Transverse colon (tissue), 4 donors: ENCODE data around the gene ATXN7L2. TPM values are rescaled to one million over a fixed set of nuclear protein-coding genes. Genes with fewer than 3 reads are reported as not detected.

Experiments used
- DNase-seq: peaks from one replicate; pipeline ENCODE4 v3.0.0-alpha.2; 2019
- H3K27ac ChIP-seq, 4 donors: fragments of 200-600 bp; sonication (generic); 2 replicates each; pipeline ENCODE4 v1.5.1; 2016 to 2018; ENCODE audit warnings: inconsistent platforms in 4 of 4
- H3K27me3 ChIP-seq: fragments of 200-600 bp; sonication (generic); 2 replicates; pipeline ENCODE4 v1.5.1; 2017; ENCODE audit warnings: inconsistent platforms
- H3K36me3 ChIP-seq, 4 donors: fragments of 200-600 bp; sonication (generic); 2 replicates each; pipeline ENCODE4 v1.5.1; 2017 to 2019; ENCODE audit warnings: inconsistent platforms in 4 of 4
- H3K4me1 ChIP-seq, 4 donors: fragments of 200-600 bp; sonication (generic); 2 replicates each; pipeline ENCODE4 v1.5.1; 2017 to 2020; ENCODE audit warnings: inconsistent platforms in 4 of 4
- H3K4me3 ChIP-seq, 4 donors: fragments of 200-600 bp; sonication (generic); 1 replicate in 1 of 4; 2 replicates in 3 of 4; pipeline versions ENCODE4 v1.5.1 to v1.6.1; 2017 to 2019; ENCODE audit warnings: inconsistent platforms in 4 of 4
- H3K9me3 ChIP-seq, 2 donors: fragments of 200-600 bp; sonication (generic); 2 replicates each; pipeline ENCODE4 v1.5.1; 2017 to 2019; ENCODE audit warnings: inconsistent platforms in 2 of 2
- EP300 ChIP-seq: sonication (generic); formaldehyde crosslinking; IDR thresholded peaks from one replicate; pipeline ENCODE4 v1.6.1; 2017; ENCODE audit warnings: antibody characterized with exemption, low read depth
- POLR2A ChIP-seq: fragments of 450-650 bp; IDR thresholded peaks from one replicate; pipeline ENCODE4 v1.6.1; 2016; ENCODE audit warnings: antibody characterized with exemption, mild to moderate bottlenecking, moderate library complexity
- POLR2AphosphoS5 ChIP-seq, 3 donors: sonication (generic); formaldehyde crosslinking; IDR thresholded peaks; one replicate each; pipeline ENCODE4 v1.6.1; 2016; ENCODE audit warnings: antibody characterized with exemption in 3 of 3
- WGBS, 2 donors: methylation state at CpG; one replicate each; pipeline ENCODE4 v1.1.5; 2018; ENCODE audit warnings: low coverage in 1 of 2; 5-methylcytosine and 5-hydroxymethylcytosine counted together
- in situ Hi-C, 4 donors: fragments of 200-750 bp; cut with MboI; loops; one replicate each; pipeline versions ENCODE4 v1.15.0 to v1.15.1; 2017; ENCODE audit warnings: low sequenced_read_pairs in 3 of 4, low pct_ligation_motif_present in 1 of 4, low pct_unique_long_range_greater_than_20kb in 1 of 4
- intact Hi-C: fragments of 100-400 bp; cut with DNase I; formaldehyde crosslinking; loops from one replicate; pipeline ENCODE4 v1.15.1; 2023; ENCODE audit warnings: low total_unique reads
- total RNA-seq, 4 donors: library from RNA; depleted of rRNA; stranded (reverse); fragments of >200 nt; gene quantifications; one replicate each; pipeline ENCODE4 v1.1.0, GENCODE V29; 2016
- TF ChIP-seq, protein P1 (sequence below), 5 experiments: fragments of 200-600 bp in 3 of 5; fragments of 450-650 bp in 2 of 5; sonication (generic) in 3 of 5; IDR thresholded peaks; 1 replicate in 2 of 5; 2 replicates in 3 of 5; pipeline ENCODE4 v1.5.1; 2016 to 2017; ENCODE audit warnings: antibody characterized with exemption in 5 of 5, inconsistent platforms in 3 of 5, mild to moderate bottlenecking in 2 of 5, moderate library complexity in 1 of 5

Gene ATXN7L2
- total RNA-seq, 4 donors from 2014 or later, result 2.7 to 12.3 (median 6.2) TPM

DNA sequence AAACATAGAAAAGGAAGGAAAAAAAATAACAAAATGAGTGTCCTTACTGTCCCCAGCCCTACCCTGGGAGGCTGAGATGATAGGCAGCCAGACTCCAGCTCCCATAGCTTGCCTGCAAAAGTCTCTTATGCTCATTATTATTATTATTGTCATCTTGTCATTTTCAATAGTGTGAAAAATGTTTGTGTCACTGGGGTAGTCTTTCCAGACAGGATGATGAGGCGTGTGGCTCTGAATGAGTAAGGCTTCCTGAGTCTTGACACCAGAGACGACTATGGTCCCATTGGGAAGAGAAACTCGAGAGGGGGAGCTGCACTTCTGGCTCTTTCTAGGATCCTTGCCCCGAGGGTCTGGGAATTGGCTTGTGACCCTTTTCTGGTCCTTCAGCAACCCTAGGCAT is 9.1 kb downstream of the ATXN7L2 start:
- in situ Hi-C loops (no loop called here), intact Hi-C loops (loop anchor here (1.0 kb wide), 1 partner anchor 41 kb away; no protein-coding TSS in a partner anchor)
- H3K4me3 ChIP-seq, result no peak overlapping the region
- peaks cover 6 to 21% (median 14%) of the 10 kb centered on the region in 4 donors for H3K4me1 ChIP-seq
- no peaks in the 10 kb centered on the region for H3K9me3 ChIP-seq
- no peaks in the 10 kb centered on the region for H3K27me3 ChIP-seq
- TF ChIP-seq POLR2AphosphoS5 (IDR thresholded peaks at IDR 0.05) (no peak), POLR2A (no peak), EP300 (no peak)
- TF ChIP-seq, protein P1, sequence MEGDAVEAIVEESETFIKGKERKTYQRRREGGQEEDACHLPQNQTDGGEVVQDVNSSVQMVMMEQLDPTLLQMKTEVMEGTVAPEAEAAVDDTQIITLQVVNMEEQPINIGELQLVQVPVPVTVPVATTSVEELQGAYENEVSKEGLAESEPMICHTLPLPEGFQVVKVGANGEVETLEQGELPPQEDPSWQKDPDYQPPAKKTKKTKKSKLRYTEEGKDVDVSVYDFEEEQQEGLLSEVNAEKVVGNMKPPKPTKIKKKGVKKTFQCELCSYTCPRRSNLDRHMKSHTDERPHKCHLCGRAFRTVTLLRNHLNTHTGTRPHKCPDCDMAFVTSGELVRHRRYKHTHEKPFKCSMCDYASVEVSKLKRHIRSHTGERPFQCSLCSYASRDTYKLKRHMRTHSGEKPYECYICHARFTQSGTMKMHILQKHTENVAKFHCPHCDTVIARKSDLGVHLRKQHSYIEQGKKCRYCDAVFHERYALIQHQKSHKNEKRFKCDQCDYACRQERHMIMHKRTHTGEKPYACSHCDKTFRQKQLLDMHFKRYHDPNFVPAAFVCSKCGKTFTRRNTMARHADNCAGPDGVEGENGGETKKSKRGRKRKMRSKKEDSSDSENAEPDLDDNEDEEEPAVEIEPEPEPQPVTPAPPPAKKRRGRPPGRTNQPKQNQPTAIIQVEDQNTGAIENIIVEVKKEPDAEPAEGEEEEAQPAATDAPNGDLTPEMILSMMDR (IDR thresholded peaks at IDR 0.05), result no peak
- DNase-seq, result no peak
- no peak overlapping the region for H3K27ac ChIP-seq
- WGBS, 2 donors, result 74 to 78% methylated on average over 4 of the region's 4 CpGs
- no peaks in the 10 kb centered on the region for H3K36me3 ChIP-seq

DNA sequence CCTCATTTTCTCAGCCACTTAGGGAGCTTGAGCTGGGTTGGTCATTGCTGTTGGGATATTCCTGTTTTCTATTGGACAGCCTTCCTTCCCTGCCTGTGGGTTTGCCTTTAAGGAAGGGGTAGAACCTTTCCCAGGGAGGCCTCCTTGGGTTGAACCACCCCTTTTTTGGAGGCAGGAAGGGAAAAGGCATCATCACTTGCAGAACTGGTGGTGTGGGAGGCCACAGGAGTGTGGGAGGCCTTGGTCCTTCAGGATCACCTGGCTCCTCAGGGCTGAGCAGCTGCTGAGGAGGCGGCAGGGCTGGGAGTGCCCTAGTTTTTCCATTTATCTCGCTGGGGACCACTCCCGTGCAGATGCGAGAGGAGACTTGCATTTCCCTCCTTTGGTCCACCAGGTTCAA is 9.5 kb downstream of the ATXN7L2 start:
- H3K4me1 ChIP-seq, result peaks cover 6 to 21% (median 16%) of the 10 kb centered on the region in 4 donors
- WGBS, 2 donors, result 36 to 59% methylated on average over 3 to 4 of the region's 4 CpGs
- peak overlapping the region in 3 of 4 donors; percentile 82 to 90 (median 90) for H3K27ac ChIP-seq
- no peak overlapping the region for H3K4me3 ChIP-seq
- intact Hi-C loops (no loop called here), in situ Hi-C loops (no loop called here)
- TF ChIP-seq EP300 (no peak), POLR2AphosphoS5 (IDR thresholded peaks at IDR 0.05) (no peak), POLR2A (no peak)
- TF ChIP-seq, protein P1 (IDR thresholded peaks at IDR 0.05), result no peak
- DNase-seq, result no peak
- H3K36me3 ChIP-seq, result no peaks in the 10 kb centered on the region
- H3K9me3 ChIP-seq, result no peaks in the 10 kb centered on the region
- no peaks in the 10 kb centered on the region for H3K27me3 ChIP-seq

DNA sequence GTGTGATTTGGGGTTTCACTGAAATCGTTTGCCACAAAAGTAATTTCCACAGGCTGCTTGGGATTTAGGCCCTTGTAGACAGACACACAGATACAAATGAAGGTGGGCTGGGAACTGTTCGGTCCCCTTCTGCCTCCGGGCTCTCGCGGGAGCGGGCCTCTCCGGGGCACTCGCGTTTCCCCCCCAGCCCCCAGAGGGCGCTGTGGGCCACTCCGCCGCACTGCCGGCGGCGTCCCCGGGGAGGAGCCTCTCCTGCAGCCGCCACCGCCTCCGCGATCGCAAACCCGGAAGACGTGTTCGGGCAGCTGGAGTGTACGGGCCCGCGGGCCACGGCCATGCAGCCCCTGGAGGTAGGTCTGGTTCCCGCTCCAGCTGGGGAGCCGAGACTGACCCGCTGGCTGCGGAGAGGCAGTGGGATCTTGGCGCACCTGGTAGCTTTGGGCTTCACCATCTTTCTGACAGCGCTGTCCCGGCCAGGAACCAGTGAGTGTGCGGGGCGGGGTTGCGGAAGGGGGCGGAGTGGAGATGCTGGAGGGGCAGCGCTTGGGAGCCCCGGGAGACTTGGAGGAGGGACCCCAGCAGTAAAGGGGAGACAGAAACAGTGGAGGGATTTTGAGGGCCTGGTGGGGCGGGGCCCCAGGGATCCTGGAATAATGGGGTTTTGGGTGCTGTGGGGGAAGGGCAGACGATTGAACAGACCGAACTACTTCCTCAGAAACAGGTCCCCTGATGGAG is 10.3 kb downstream of the ATXN7L2 start, which contains the start of gene CYB561D1:
Gene CYB561D1 (plus strand): TSS at position 290 of the 735 bp plus-strand sequence. CDS start 46 bp downstream, at position 336.
- intact Hi-C loops, result no loop called here
- in situ Hi-C loops, result no loop called here
- H3K27ac ChIP-seq, result peak within 1 kb of the TSS; percentile 81 to 90 (median 86)
- no peaks in the 10 kb centered on the region for H3K27me3 ChIP-seq
- peaks cover 7 to 24% (median 19%) of the 10 kb centered on the region in 4 donors for H3K4me1 ChIP-seq
- peak within 1 kb of the TSS; percentile 60 to 95 (median 68) for H3K4me3 ChIP-seq
- no peaks in the 10 kb centered on the region for H3K9me3 ChIP-seq
- TF ChIP-seq POLR2A, result peak; percentile 81
- TF ChIP-seq POLR2AphosphoS5 (IDR thresholded peaks at IDR 0.05), result peak; percentile 58 to 90 (median 86)
- TF ChIP-seq EP300, result no peak
- TF ChIP-seq, protein P1 (IDR thresholded peaks at IDR 0.05), result peak; percentile 87 to 97 (median 95)
- DNase-seq, result peak; percentile 90
- WGBS, 2 donors, result 0% methylated on average over 42 of the region's 44 CpGs; no CpG with 5 or more reads in 1 of the 2 donors
- no peaks in the 10 kb centered on the region for H3K36me3 ChIP-seq

DNA sequence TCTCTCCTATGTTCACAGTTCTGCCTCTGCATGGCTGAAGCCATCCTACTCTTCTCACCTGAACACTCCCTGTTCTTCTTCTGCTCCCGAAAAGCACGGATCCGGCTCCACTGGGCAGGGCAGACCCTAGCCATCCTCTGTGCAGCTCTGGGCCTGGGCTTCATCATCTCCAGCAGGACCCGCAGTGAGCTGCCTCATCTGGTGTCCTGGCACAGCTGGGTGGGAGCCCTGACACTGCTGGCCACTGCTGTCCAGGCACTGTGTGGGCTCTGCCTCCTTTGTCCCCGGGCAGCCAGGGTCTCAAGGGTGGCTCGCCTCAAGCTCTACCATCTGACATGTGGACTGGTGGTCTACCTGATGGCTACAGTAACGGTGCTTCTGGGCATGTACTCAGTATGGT is 12.0 kb downstream of the ATXN7L2 start:
- H3K27ac ChIP-seq, result no peak overlapping the region
- H3K9me3 ChIP-seq, result no peaks in the 10 kb centered on the region
- TF ChIP-seq, protein P1 (IDR thresholded peaks at IDR 0.05), result no peak
- TF ChIP-seq EP300 (no peak), POLR2AphosphoS5 (IDR thresholded peaks at IDR 0.05) (no peak), POLR2A (no peak)
- WGBS, 2 donors, result 95% methylated on average over 7 of the region's 7 CpGs; no CpG with 5 or more reads in 1 of the 2 donors
- no peak overlapping the region for H3K4me3 ChIP-seq
- intact Hi-C loops, result no loop called here
- in situ Hi-C loops, result loop anchor here in 2 of 4 donors (5.0 kb wide), 1 partner anchor 37 kb away; no protein-coding TSS in a partner anchor
- no peak for DNase-seq
- H3K36me3 ChIP-seq, result no peaks in the 10 kb centered on the region
- no peaks in the 10 kb centered on the region for H3K27me3 ChIP-seq
- peaks cover 22 to 36% (median 29%) of the 10 kb centered on the region in 4 donors for H3K4me1 ChIP-seq
